ENCODE data around the gene ATP8B4. TPM values are rescaled to one million over a fixed set of nuclear protein-coding genes. Genes with fewer than 3 reads are reported as not detected.

ATP8B4 gene
- total and polyA plus RNA-seq, 2 donors (not counting 1 experiment from before 2014, with no cell fraction given) = 3.5 to 19.5 TPM

- Histone ChIP-seq H2AFZ (ENCODE audit: low read length) (no peak overlapping the region), H3K9ac (ENCODE audit: insufficient read depth, low read length) (no peak overlapping the region), H3K9me3 (ENCODE audit: control insufficient read depth, insufficient read depth, low read depth, low read length) (no peaks in the 10 kb centered on the region), H3K4me3 (replicated peaks in 1 of 4; ENCODE audit: control extremely low read depth in 1 of 4, insufficient read depth in 1 of 4, low read depth in 3 of 4, low read length in 4 of 4) (no peak overlapping the region), H3K27ac (ENCODE audit: insufficient read depth, low read length) (no peak overlapping the region), H3K4me1 (ENCODE audit: control insufficient read depth, extremely low read depth, insufficient read depth, low read length) (no peaks in the 10 kb centered on the region), H3K36me3 (ENCODE audit: control insufficient read depth, insufficient read depth, low read length) (no peaks in the 10 kb centered on the region), H4K20me1 (ENCODE audit: control insufficient read depth, extremely low read depth, insufficient read depth, low read length) (no peaks in the 10 kb centered on the region), H3K79me2 (ENCODE audit: control insufficient read depth, insufficient read depth, low read length) (no peaks in the 10 kb centered on the region), H3K27me3 (ENCODE audit: control insufficient read depth, insufficient read depth, low read length) (no peaks in the 10 kb centered on the region), H3K4me2 (ENCODE audit: extremely low read depth, insufficient read depth, low read length) (no peak overlapping the region)
- no peak for TF ChIP-seq CTCF (conservative IDR thresholded peaks at IDR 0.05 in 1 of 2, IDR thresholded peaks at IDR 0.05 in 1 of 2; ENCODE audit: low read depth in 1 of 2, low read length in 2 of 2)
- no peak for TF ChIP-seq EZH2 (IDR thresholded peaks at IDR 0.05; ENCODE audit: low read length, missing control alignments)
- DNase-seq (ENCODE audit: low read depth in 2 of 2) = no peak
These were observed 303.5 kb downstream of the ATP8B4 start for GRCh38 chr15:49815526-49815925.

GRCh38 chr15:49814709-49815108, 304.3 kb downstream of the ATP8B4 start:
- Histone ChIP-seq H3K9ac (ENCODE audit: insufficient read depth, low read length) (no peak overlapping the region), H3K4me3 (replicated peaks in 1 of 4; ENCODE audit: control extremely low read depth in 1 of 4, insufficient read depth in 1 of 4, low read depth in 3 of 4, low read length in 4 of 4) (no peak overlapping the region), H4K20me1 (ENCODE audit: control insufficient read depth, extremely low read depth, insufficient read depth, low read length) (no peaks in the 10 kb centered on the region), H3K27me3 (ENCODE audit: control insufficient read depth, insufficient read depth, low read length) (no peaks in the 10 kb centered on the region), H3K27ac (ENCODE audit: insufficient read depth, low read length) (no peak overlapping the region), H3K4me1 (ENCODE audit: control insufficient read depth, extremely low read depth, insufficient read depth, low read length) (no peaks in the 10 kb centered on the region), H2AFZ (ENCODE audit: low read length) (no peak overlapping the region), H3K4me2 (ENCODE audit: extremely low read depth, insufficient read depth, low read length) (no peak overlapping the region), H3K9me3 (ENCODE audit: control insufficient read depth, insufficient read depth, low read depth, low read length) (no peaks in the 10 kb centered on the region), H3K79me2 (ENCODE audit: control insufficient read depth, insufficient read depth, low read length) (no peaks in the 10 kb centered on the region), H3K36me3 (ENCODE audit: control insufficient read depth, insufficient read depth, low read length) (no peaks in the 10 kb centered on the region)
- DNase-seq (ENCODE audit: low read depth in 2 of 2) = no peak
- TF ChIP-seq EZH2 (IDR thresholded peaks at IDR 0.05; ENCODE audit: low read length, missing control alignments) (no peak), CTCF (conservative IDR thresholded peaks at IDR 0.05 in 1 of 2, IDR thresholded peaks at IDR 0.05 in 1 of 2; ENCODE audit: low read depth in 1 of 2, low read length in 2 of 2) (no peak)

GRCh38 chr15:49813625-49814024, 305.4 kb downstream of the ATP8B4 start:
- Histone ChIP-seq H3K79me2 (ENCODE audit: control insufficient read depth, insufficient read depth, low read length) (no peaks in the 10 kb centered on the region), H3K9me3 (ENCODE audit: control insufficient read depth, insufficient read depth, low read depth, low read length) (no peaks in the 10 kb centered on the region), H3K4me2 (ENCODE audit: extremely low read depth, insufficient read depth, low read length) (no peak overlapping the region), H3K27me3 (ENCODE audit: control insufficient read depth, insufficient read depth, low read length) (no peaks in the 10 kb centered on the region), H3K36me3 (ENCODE audit: control insufficient read depth, insufficient read depth, low read length) (no peaks in the 10 kb centered on the region), H3K4me1 (ENCODE audit: control insufficient read depth, extremely low read depth, insufficient read depth, low read length) (no peaks in the 10 kb centered on the region), H3K4me3 (replicated peaks in 1 of 4; ENCODE audit: control extremely low read depth in 1 of 4, insufficient read depth in 1 of 4, low read depth in 3 of 4, low read length in 4 of 4) (no peak overlapping the region), H3K9ac (ENCODE audit: insufficient read depth, low read length) (no peak overlapping the region), H2AFZ (ENCODE audit: low read length) (no peak overlapping the region), H4K20me1 (ENCODE audit: control insufficient read depth, extremely low read depth, insufficient read depth, low read length) (no peaks in the 10 kb centered on the region), H3K27ac (ENCODE audit: insufficient read depth, low read length) (no peak overlapping the region)
- TF ChIP-seq CTCF (conservative IDR thresholded peaks at IDR 0.05 in 1 of 2, IDR thresholded peaks at IDR 0.05 in 1 of 2; ENCODE audit: low read depth in 1 of 2, low read length in 2 of 2) (no peak), EZH2 (IDR thresholded peaks at IDR 0.05; ENCODE audit: low read length, missing control alignments) (no peak)
- DNase-seq (ENCODE audit: low read depth in 2 of 2) = peak in 1 of 2 donors; percentile 10
